Testis (tissue), 2 donors: ENCODE measurements around the gene GALNT9.

ENCODE experiments used
- CTCF ChIP-seq, 3 experiments: fragments of 450-650 bp in 2 of 3; fragments of 200-600 bp in 1 of 3; sonication (generic) in 1 of 3; IDR thresholded peaks; one replicate each; pipeline ENCODE4 v1.5.1; 2016 to 2019; ENCODE audit warnings: antibody characterized with exemption in 3 of 3, mild to moderate bottlenecking in 2 of 3, moderate library complexity in 1 of 3
- POLR2A ChIP-seq: fragments of 450-650 bp; IDR thresholded peaks from one replicate; pipeline ENCODE4 v1.6.1; 2017; ENCODE audit warnings: antibody characterized with exemption, mild to moderate bottlenecking, moderate library complexity

DNA sequence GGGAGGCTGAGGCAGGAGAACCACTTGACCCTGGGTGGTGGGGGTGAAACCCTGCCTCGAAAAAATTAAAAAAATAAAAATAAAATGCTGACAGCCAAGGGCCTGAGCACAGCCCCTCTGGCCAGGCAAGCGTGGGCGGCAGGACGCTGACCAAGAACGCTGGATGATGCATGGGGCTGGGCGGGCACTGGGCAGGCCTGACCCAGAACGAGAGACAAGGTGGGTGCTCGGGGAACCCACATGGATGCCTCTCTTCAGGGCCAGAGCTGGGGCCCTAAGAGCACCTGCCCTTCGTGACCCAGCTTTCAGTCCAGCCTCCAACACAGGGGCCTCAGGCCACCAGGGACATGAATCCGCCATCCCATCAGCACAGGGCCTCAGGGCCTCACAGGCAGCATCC lies 11.3 kb downstream of the GALNT9 start:
- TF ChIP-seq POLR2A (no peak), CTCF (IDR thresholded peaks at IDR 0.05) (no peak)
